Esophagus mucosa (tissue), 1 donor: ENCODE measurements around the gene CACNA2D1. TPM values are rescaled to one million over a fixed set of nuclear protein-coding genes. Genes with fewer than 3 reads are reported as not detected.

Experiments
- ATAC-seq: fragments of 200-7000 bp; cut with Tn5 transposase; one replicate; pipeline ENCODE4 v1.9.1; 2020
- total RNA-seq: library from RNA; stranded (reverse); gene quantifications from one replicate; pipeline ENCODE4 v1.2.4, GENCODE V29; 2023
- donor health status: DM: yes; HTN: yes; CAD: no.

The CACNA2D1 gene
- total RNA-seq, 1 donor from 2014 or later = 2.2 TPM

GRCh38 chr7:82275342-82275741 lies 168.2 kb downstream of the CACNA2D1 start:
- no peak for ATAC-seq

- no peak for ATAC-seq
These were observed 168.9 kb downstream of the CACNA2D1 start for GRCh38 chr7:82274681-82275080.

DNA sequence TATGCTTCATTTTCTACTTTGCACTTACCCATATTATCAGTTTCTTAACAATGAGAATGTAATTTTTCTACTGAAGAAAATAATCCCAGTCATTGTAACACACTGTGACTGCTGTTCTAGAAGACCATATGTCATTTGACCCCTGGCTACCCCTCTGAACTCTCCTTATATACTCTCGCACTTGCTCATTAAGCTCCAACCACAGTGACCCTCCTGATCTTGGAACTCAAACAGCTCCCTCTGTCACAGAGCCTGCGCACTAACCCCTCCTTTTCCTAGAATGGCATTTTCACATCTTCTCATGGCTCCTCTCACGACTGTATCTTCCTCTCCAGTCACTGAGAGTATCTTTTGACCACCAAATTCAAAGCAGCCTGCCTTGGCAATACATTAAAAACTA lies 169.7 kb downstream of the CACNA2D1 start:
- ATAC-seq = no peak

- ATAC-seq = no peak
These were observed 172.7 kb downstream of the CACNA2D1 start for GRCh38 chr7:82270870-82271269.

DNA sequence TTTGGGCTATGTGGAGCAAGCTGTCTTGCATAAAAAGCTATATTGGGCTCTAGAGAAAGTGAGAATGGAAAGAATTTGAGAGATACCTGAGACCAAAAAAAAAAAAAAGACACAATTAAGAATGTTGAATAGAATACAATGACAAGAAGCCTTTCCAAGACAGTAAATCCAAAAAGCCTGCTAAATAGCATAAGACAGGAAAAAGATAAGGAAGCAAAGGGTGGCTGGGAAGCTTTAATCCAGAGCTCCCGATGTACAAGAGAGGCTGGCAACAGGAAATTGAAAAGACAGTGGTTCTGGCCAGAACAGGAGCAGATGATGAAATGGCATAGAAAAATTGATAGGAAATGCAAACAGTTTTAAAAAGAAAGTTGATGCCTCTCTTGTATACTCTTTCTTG lies 174.9 kb downstream of the CACNA2D1 start:
- ATAC-seq = no peak

DNA sequence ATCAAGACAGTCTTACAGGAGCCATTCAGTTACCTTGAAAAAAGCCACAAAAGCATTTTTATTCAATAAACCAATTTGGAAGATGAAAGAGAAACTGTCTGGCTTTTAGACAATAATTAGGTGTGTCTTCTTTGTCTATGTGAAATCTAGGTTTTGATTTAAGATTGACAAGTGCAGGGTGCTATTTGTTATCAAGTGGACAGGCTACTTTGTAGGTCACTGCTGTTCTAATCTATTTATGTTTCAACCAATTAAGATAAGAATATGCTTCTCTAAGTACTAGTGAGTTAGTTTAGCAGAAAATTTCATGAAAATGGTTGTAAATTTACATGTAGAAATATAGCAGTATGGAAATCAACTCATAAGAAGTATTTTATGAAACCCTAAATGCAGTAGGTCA lies 177.5 kb downstream of the CACNA2D1 start:
- no peak for ATAC-seq

DNA sequence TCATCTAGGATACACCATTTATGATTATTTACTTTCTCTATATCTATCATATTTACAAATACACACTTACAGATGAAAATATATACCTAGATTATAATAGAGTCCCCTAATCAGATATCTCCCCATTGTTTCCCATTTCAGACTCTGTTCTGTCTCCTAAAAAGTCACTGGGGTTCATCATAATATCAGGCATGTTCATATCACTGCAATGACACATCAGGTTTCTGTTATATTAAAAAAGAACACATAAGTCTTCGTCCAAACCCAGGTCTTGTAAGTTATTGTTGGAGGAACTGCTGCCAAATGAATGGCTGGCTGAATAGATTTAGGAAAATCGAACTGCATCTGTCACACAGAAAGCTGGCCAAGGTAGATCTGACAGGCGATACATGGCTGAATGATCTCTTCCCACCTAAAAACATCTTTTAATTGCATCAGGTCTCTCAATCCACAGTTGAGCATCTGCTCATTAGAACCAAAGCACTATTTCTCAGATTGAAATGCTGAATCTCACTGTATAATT lies 178.7 kb downstream of the CACNA2D1 start:
- ATAC-seq = no peak

DNA sequence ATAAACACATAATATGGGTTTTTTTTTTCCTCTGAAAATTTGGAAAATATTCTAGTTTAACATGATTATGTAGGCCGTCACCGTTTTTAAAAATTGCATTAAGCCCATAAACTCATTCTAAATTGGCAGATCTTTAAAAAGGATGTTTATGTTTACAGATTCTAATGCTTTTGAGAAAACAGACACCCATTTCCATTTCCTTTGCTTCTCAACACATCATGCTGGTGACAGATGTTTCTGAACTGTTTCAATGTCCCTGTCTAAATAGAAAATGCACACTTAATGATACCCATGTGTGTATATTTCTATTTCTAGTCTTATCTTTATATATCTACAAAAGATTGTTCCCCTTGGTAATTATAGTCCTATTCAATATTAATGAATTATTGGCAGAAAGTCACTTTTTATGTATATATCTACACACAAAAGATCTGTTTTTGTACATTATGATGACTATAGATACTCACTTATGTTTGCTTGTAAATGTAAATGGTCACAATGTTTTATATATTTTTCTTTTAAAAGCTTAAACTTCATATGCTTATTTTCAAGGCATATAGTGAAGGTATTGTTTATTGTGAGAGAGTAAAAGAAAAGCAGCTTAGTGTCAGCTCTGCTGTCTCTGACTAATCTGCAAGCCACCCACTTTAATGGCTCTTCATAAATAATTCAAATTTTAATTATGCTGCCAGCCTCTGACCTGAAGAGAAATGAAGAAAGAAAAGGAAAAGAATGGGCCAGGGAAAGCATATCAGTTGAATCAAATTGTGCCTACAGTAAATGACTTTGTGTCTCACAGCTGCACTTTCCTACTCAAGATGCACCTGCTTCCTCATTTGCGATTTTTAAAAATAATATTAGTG lies 179.4 kb downstream of the CACNA2D1 start:
- ATAC-seq = no peak

DNA sequence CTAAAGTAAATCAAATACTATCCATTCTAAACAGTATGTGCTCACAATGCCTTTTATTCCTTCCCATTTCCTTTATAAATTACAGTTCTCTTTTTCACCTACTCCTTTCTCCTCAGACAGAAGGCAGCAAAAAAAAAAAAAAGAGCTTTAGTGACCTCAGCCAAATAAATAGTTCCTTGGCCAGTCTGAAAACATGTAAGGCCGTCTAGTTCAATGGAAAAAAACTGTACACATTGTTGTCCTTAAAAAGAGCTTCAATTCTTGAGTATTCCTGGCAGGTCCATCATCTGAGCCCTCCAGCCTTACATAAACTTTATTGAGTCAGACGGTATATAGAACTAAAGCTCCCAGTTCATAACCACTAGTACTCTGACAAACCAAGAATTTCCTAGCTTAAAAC lies 185.4 kb downstream of the CACNA2D1 start:
- no peak for ATAC-seq

- ATAC-seq = no peak
These were observed 186.4 kb downstream of the CACNA2D1 start for GRCh38 chr7:82257118-82257695.

DNA sequence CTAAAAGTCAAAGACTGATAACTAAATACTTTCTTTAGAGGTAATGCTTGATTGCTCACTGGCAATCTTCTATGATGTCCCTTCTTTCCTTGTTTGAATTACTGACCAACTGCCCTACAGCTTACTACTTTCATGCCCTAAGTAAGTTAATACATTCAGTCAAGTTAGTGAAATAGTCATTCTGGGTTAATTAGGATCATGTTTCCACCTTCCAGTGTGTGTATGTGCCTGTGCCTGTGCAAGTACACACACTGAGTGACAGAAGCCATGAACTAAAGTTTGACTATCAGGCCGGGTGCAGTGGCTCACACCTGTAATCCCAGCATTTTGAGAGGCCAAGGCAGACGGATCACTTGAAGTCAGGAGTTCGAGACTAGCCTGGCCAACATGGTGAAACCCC lies 187.9 kb downstream of the CACNA2D1 start:
- no peak for ATAC-seq

DNA sequence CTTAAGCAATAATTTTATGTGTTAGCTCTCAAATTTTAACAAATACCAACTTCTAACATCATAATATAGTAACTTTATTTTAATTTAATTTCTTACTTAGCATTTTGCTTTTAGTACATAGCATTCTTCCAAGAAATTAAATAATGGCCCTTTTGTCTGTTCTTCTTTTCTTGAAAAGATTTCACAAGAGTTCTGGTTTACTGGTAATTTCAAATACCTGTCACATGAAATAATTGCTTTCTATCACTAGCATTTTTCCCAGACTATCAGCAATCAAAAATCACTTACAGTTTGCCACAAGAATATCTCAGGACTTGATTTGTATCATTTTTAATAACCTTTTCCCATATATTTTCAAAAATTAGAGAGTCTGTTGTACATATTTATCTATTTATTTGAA lies 193.0 kb downstream of the CACNA2D1 start:
- ATAC-seq = no peak

GRCh38 chr7:82249979-82250378 lies 193.6 kb downstream of the CACNA2D1 start:
- no peak for ATAC-seq

DNA sequence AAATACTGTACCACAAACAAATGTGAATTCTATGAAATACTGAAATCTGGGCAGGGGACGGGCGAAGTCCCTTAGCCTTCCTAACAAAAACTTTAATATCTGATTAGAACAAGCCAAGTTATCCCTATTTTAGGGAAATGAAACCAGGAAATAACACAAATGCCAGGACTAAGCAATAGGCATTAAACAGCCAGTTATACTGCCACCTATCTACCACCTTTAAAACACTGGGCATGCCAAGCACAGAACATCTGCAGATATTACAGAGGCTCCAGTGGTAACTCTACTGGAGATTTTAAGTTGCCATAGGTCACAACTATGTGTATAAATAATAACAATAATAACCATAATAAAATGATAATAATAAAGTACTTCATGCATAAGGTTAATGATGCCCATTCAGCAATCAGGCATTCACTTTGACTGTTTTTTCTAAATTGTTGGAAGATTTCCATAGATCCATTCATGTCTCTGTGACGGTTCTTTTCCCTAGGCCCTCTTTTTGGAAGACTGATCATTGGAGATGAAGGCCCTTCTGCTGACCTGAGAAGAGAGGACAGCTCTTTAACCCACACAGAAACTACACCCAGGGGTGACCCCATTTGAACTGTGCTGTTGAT lies 195.7 kb downstream of the CACNA2D1 start:
- no peak for ATAC-seq

GRCh38 chr7:82244947-82245517 lies 198.5 kb downstream of the CACNA2D1 start:
- ATAC-seq = no peak

DNA sequence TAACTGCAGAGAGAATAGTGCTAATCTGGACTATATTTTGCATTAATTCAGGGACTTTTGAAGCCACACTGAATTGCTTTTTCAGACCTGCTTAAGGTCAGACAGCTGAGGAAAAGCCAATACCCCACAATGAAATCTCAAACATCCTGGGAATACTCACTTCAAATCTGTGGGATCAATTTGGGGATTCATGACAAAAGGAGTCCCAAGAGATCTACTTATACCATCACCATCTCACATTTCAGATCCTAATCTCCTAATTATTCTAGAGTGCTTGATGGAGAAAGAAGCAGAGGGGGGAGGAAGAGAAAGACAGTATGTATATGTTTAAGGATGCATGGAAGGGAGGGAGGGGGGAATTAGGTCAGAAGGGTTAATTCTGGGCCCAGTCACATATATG lies 202.2 kb downstream of the CACNA2D1 start:
- ATAC-seq = no peak

GRCh38 chr7:82235713-82236112 lies 207.9 kb downstream of the CACNA2D1 start:
- ATAC-seq = no peak

DNA sequence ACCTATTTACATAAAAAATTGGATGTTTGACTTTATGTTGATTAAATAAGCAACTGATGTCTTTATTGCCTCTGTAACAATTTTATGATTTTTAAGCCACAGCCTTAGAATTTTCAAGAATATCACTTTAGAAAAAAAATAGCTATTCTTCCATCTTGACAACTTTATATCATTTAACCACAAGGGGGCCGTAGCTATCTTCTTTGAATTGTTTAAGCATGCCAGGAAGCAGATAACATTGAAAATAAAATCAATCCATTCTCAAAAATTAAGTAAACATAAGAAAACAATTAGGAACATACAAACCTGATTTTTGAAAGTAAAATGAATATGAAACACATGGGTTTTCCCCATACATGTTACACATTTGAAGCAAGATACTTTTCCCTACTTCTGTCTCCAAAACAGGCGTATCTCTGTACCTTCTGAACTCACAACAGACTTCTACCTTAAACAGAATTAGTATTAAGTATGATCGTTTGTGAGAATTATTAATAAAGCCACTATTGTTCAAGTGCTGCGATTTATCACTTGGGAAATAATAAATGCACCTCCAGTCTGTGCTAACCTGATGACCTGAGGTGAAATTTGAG lies 209.0 kb downstream of the CACNA2D1 start:
- ATAC-seq = no peak

- ATAC-seq = no peak
These were observed 212.6 kb downstream of the CACNA2D1 start for GRCh38 chr7:82230811-82231581.

GRCh38 chr7:82229164-82229563 lies 214.4 kb downstream of the CACNA2D1 start:
- ATAC-seq = no peak

- ATAC-seq = no peak
These were observed 217.4 kb downstream of the CACNA2D1 start for GRCh38 chr7:82226191-82226590.

GRCh38 chr7:82224529-82224928 lies 219.0 kb downstream of the CACNA2D1 start:
- ATAC-seq = no peak
